ENCODE results near the gene NLRC3. TPM values are rescaled to one million over a fixed set of nuclear protein-coding genes. Genes with fewer than 3 reads are reported as not detected.
A peak's percentile ranks its signal among the peaks of the same experiment; 100 is the strongest.

Gene NLRC3
- total RNA-seq, 4 donors from 2014 or later = under 0.01 to 1.5 (median 0.68) TPM

GRCh38 chr16:3514621-3515020 is 62.6 kb downstream of the NLRC3 start:
- no peak overlapping the region for H3K27ac ChIP-seq
- DNase-seq = no peak
- no peaks in the 10 kb centered on the region for H3K36me3 ChIP-seq
- intact Hi-C loops (cut with DNase I; ENCODE audit: low total_unique reads) = no loop called here
- H3K9me3 ChIP-seq = no peaks in the 10 kb centered on the region
- no peaks in the 10 kb centered on the region for H3K27me3 ChIP-seq
- H3K4me1 ChIP-seq = peaks cover 0 to 3% of the 10 kb centered on the region in 2 donors
- H3K4me3 ChIP-seq = no peak overlapping the region
- TF ChIP-seq POLR2A (IDR thresholded peaks at IDR 0.05) = no peak
- TF ChIP-seq, protein P1, sequence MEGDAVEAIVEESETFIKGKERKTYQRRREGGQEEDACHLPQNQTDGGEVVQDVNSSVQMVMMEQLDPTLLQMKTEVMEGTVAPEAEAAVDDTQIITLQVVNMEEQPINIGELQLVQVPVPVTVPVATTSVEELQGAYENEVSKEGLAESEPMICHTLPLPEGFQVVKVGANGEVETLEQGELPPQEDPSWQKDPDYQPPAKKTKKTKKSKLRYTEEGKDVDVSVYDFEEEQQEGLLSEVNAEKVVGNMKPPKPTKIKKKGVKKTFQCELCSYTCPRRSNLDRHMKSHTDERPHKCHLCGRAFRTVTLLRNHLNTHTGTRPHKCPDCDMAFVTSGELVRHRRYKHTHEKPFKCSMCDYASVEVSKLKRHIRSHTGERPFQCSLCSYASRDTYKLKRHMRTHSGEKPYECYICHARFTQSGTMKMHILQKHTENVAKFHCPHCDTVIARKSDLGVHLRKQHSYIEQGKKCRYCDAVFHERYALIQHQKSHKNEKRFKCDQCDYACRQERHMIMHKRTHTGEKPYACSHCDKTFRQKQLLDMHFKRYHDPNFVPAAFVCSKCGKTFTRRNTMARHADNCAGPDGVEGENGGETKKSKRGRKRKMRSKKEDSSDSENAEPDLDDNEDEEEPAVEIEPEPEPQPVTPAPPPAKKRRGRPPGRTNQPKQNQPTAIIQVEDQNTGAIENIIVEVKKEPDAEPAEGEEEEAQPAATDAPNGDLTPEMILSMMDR (IDR thresholded peaks at IDR 0.05) = no peak

GRCh38 chr16:3513892-3514583 is 63.2 kb downstream of the NLRC3 start:
- no peak overlapping the region for H3K4me3 ChIP-seq
- no peak overlapping the region for H3K27ac ChIP-seq
- no peak for TF ChIP-seq POLR2A (IDR thresholded peaks at IDR 0.05)
- TF ChIP-seq, protein P1 (IDR thresholded peaks at IDR 0.05) = no peak
- DNase-seq = no peak
- no peaks in the 10 kb centered on the region for H3K9me3 ChIP-seq
- no peaks in the 10 kb centered on the region for H3K4me1 ChIP-seq
- no peaks in the 10 kb centered on the region for H3K27me3 ChIP-seq
- intact Hi-C loops (cut with DNase I; ENCODE audit: low total_unique reads) = no loop called here
- no peaks in the 10 kb centered on the region for H3K36me3 ChIP-seq

- Histone ChIP-seq H3K9me3 (no peaks in the 10 kb centered on the region), H3K27ac (no peak overlapping the region), H3K27me3 (no peaks in the 10 kb centered on the region), H3K36me3 (no peaks in the 10 kb centered on the region), H3K4me1 (no peaks in the 10 kb centered on the region), H3K4me3 (no peak overlapping the region)
- peak in 1 of 2 donors; percentile 5 for DNase-seq
- intact Hi-C loops (cut with DNase I; ENCODE audit: low total_unique reads) = no loop called here
- TF ChIP-seq, protein P1 (IDR thresholded peaks at IDR 0.05) = no peak
- no peak for TF ChIP-seq POLR2A (IDR thresholded peaks at IDR 0.05)
Observed at GRCh38 chr16:3511286-3512180, 65.7 kb downstream of the NLRC3 start.

GRCh38 chr16:3510416-3510815 is 66.8 kb downstream of the NLRC3 start:
- intact Hi-C loops (cut with DNase I; ENCODE audit: low total_unique reads) = no loop called here
- Histone ChIP-seq H3K27ac (no peak overlapping the region), H3K4me3 (no peak overlapping the region), H3K36me3 (no peaks in the 10 kb centered on the region), H3K27me3 (no peaks in the 10 kb centered on the region), H3K4me1 (no peaks in the 10 kb centered on the region), H3K9me3 (no peaks in the 10 kb centered on the region)
- TF ChIP-seq POLR2A (IDR thresholded peaks at IDR 0.05) = no peak
- TF ChIP-seq, protein P1 (IDR thresholded peaks at IDR 0.05) = no peak
- DNase-seq = no peak

- no peak for DNase-seq
- TF ChIP-seq, protein P1 (IDR thresholded peaks at IDR 0.05) = no peak
- TF ChIP-seq POLR2A (IDR thresholded peaks at IDR 0.05) = no peak
- no peaks in the 10 kb centered on the region for H3K36me3 ChIP-seq
- H3K9me3 ChIP-seq = no peaks in the 10 kb centered on the region
- no peaks in the 10 kb centered on the region for H3K27me3 ChIP-seq
- H3K4me3 ChIP-seq = no peak overlapping the region
- intact Hi-C loops (cut with DNase I; ENCODE audit: low total_unique reads) = no loop called here
- H3K4me1 ChIP-seq = no peaks in the 10 kb centered on the region
- H3K27ac ChIP-seq = no peak overlapping the region
Observed at GRCh38 chr16:3509470-3509928, 67.7 kb downstream of the NLRC3 start.

Measured in uterus (tissue), 4 donors.